Dermis microvascular lymphatic vessel endothelial cell (primary cell): ENCODE results near the gene NET1. TPM values are rescaled to one million over a fixed set of nuclear protein-coding genes. Genes with fewer than 3 reads are reported as not detected.
"Not testable (repeated sequence)": the region's sequence is repeated elsewhere in the genome, so short reads cannot be mapped to it uniquely, and the experiment has no call there.

Experiments used
- DNase-seq, 2 donors: peaks; one replicate each; pipeline versions ENCODE4 v3.0.0 to v3.0.0-alpha.2; 2010; ENCODE audit warnings: low read depth in 2 of 2
- total RNA-seq: library from RNA; depleted of rRNA; stranded (reverse); fragments of >200 nt; gene quantifications from 2 replicates; pipeline ENCODE4 v1.2.1, GENCODE V29; 2014

NET1 gene
- total RNA-seq, 1 donor from 2014 or later: 20.7 TPM

DNA sequence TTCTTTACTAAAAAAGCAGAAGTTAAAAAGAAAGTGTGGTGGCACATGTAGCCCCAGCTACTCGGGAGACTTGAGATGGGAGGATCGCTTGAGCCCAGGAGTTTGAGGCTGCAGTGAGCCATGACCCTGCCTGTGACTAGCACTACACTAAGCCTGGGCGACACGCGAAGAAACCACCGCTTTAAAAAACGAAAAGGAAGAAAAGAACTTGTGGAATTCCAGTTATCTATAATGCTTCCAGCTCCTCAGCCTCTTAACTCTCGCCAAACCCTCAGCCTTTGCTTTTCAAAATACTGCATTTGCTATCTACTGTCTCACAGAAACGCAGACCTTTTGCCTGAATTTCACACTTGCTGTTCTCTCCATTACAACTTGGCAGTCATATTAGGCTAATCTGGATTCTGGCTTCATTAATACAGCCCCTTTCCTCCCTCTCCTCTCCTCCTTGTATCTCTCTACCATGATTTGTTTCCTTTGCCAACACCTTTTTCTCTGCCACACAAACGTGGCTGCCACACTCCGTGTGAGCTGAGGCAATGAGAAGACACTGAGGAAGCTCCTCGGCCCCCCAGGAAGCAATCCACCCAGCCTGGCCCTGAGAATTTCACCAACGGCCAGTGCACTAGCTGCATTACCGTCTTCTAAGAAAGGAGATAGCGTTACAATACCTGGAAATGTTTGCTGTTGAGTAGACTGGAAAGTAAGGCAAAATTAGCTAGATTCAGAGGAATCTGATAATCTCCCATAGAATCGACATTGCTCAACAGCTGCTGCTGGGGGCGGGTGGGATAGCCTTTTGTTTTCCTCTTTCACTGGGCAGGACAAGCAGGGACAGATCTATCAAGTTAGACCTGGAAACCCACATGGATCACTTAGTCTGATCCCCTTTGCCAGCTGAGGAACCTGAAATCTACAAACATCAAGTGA lies 49.8 kb downstream of the NET1 start:
- no peak for DNase-seq

DNA sequence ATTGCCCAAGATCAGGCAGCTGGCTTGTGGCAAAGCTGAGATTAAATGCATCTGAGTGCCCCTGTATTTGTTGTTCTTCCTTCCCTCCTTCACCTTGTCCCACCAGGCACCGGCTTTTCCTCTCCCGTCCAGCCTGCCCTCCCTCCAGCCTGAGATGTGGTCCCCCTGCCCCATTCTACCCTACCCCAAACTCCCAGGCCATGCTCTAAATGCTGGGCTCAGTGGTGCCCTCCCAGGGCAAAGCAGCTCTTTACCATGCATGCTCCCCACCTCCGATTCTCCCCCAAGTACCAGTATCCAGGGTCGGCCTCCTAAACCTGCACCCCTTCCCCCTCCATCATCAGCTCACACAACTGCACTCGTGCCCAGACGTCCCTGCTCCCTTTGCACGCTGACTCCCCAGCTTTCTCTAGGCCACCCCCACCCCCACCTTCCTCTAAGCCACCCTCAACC lies 50.5 kb downstream of the NET1 start:
- DNase-seq: no peak

DNA sequence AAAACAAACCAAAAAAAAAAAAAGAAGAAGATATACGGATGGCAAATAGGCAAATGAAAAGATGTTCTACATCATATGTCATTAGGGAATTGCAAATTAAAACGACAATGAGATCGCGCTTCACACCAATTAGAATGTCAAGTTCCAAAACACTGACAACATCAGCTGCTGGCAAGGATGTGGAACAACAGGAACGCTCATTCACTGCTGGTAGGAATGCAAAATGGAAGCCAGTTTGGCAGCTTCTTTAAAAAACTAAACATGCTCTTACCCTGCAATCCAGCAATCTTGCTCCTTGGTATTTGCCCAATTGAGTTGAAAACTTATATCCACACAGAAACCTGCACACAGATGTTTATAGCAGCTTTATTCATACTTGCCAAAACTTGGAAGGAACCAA lies 52.2 kb downstream of the NET1 start:
- no peak for DNase-seq

- DNase-seq: no peak
These were observed 53.7 kb downstream of the NET1 start for GRCh38 chr10:5465976-5466450.

- DNase-seq: no peak
These were observed 54.3 kb downstream of the NET1 start for GRCh38 chr10:5466451-5467206.

GRCh38 chr10:5467207-5467535 lies 54.8 kb downstream of the NET1 start:
- DNase-seq: no peak

DNA sequence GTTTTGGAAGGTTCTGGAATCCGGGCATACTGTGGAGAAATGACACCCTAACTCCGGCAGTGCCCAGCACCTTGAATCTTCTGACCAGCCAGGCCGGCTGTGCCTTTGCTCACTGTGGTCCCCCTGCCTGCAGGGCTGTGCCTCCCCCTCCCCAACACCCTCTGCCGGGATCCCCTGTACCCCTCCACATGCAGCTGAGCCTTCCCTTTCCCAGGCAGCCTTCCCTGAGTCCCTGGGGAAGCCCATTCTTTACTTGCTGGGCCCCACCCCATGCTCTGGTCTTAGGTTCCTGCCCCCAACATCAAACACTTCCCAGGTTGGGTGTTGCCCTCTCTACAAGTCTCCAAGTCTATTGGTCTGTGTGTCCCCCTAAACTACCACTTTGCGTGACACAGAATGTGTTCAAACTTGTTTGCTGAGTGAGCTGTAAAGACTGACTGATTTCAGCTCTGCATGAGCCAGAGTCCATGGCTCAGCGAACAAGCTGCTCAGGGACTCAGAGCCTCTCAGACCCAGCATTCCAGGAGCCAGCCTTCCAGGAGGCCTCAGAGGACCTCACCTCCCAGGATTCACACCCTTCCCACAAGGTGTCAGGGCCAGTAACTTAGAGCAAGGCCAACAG lies 55.4 kb downstream of the NET1 start:
- no peak for DNase-seq

GRCh38 chr10:5468262-5469106 lies 56.1 kb downstream of the NET1 start:
- no peak for DNase-seq

GRCh38 chr10:5469353-5470061 lies 57.1 kb downstream of the NET1 start:
- DNase-seq: no peak

DNA sequence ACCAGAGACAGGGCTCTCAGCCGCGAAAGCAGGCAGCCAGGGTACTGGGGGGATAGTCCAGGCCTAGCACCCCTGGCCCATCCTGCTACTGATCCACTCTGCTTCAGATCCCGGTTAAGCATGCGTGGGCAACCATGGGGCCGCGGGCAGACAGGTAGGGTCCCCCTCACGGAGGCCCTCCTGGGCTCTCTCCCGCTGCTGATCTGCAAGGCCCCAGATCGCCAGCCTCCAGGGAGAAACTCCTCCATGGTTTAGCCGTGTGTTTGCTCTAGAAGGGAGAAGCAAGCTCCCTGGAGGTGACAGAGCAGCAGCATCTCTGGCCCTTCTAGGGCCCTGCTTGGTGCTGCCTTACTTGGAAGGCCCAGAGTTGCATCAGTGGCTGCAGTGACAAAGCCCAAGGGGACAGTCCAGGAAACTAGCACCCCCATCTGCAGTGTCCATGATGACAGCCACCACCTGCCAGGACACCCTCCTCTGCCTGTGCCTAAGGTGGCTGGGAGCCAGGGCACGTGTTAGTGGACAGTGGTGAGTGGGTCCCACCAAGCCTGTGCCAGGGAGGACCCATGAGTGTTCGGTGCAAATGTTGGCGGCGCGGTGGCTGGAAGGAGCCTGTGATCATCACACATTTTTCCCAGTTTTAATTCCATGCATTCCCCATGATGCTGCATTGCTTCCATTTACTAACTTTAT lies 57.9 kb downstream of the NET1 start:
- DNase-seq: no peak

DNA sequence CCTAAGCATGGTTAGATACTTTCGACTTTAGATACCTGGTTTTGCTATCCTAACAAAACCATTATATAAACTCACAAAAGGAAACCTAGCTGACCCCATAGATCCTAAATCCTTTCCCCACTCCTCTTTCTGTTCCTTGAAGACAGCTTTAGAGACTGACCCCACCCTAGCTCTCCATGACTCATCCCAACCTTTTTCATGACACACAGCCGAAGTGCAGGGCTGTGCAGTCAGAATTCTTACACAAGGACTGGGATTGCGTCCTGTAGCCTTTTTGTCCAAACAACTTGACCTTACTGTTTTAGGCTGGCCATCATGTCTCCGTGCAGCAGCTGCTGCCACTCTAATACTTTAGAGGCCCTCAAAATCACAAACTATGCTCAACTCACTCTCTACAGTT lies 62.3 kb downstream of the NET1 start:
- DNase-seq: not testable (repeated sequence)

GRCh38 chr10:5475088-5475487 lies 62.7 kb downstream of the NET1 start:
- DNase-seq: not testable (repeated sequence)

DNA sequence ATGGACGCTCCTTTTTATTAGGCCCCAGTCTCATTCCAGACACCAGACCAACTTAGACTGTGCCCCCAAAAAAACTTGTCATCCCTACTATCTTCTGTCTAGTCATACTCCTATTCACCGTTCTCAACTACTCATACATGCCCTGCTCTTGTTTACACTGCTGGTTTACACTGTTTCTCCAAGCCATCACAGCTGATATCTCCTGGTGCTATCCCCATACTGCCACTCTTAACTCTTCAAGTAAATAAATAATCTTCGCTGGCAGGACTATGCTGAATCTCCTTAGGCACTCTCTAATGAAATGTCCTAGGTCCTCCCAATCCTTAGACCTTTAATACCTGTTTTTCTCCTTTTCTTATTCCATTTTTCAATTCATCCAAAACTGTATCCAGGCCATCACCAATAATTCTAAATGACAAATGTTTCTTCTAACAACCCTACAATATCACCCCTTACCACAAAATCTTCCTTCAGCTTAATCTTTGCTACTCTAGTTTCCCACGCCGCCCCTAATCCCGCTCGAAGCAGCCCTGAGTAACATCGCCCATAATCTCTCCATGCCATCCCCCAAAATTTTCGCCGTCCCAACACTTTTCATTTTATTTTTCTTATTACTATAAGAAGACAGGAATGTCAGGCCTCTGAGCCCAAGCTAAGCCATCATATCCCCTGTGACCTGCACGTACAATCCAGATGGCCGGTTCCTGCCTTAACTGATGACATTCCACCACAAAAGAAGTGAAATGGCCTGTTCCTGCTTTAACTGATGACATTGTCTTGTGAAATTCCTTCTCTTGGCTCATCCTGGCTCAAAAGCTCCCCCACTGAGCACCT lies 63.8 kb downstream of the NET1 start:
- not testable (repeated sequence) for DNase-seq

- no peak for DNase-seq
These were observed 64.7 kb downstream of the NET1 start for GRCh38 chr10:5476918-5477525.

DNA sequence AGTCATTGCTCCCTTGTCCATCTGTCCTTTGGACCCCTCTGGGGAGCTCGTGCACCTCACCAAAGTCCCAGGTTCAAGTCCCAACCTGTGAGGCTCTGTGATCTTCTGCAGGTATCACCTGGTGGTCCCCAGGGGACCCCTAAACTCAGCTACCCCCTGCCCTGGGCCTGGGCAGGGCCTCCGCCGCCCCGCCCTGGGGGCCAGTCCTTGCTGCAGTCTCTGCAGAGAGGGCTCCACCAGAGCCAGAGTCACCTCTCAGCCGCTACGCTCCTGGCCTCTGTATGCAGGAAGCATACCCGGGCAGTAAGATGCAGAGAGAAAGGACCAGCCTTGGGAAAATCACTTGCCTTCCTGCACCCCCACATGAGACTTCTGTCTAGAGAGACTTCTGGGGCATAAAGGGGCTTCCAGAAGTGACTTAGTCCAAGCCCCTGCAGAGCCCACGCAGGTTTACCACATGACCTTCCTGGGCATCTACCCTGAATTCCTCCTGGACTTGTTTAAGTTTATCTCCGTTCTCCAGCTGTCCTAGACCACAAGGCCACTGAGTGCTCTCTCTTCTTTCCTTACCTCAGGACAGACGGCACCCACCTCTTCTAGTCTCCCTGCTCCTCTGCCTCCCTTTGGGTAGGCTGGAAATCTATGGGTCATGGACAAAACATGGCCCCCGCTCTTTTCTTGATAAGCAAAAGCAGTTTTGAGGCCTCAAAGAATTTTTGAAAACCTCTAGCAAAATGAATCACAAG lies 65.8 kb downstream of the NET1 start:
- no peak for DNase-seq

DNA sequence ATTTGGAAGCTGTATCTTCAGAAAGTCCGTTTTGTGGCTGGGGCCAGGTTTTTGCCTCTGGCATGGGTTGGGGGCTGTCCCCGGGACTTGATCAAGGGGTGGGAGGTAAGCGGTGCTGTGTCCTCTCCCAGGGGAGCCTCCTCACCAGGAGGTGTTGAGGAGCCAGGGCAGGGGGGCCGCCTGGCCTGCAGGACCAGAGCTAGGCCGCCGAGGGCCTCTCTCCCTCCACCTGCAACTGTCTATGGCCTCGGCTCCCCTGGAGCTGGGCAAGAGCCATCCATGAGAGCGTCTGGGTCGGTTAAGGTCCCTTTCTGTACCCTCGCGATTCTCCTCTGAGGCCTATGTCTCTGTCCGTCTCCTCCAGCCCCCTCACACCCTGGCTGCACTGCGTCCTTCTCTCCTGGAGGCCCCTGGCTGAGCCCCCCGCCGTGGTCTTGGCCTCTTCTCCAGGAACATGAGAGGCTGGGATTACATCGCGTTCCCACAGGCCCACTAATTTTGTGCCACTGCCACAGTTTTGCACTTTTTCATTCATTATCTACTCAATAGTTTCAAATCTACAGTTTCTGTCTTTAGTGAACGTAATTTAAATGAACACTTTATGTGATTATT lies 66.4 kb downstream of the NET1 start:
- no peak for DNase-seq

- DNase-seq: peak; percentile 15 to 33
These were observed 67.3 kb downstream of the NET1 start for GRCh38 chr10:5479481-5480161.
